Mucosa of descending colon (tissue), 3 donors: ENCODE data around the gene TMEM51. TPM values are rescaled to one million over a fixed set of nuclear protein-coding genes. Genes with fewer than 3 reads are reported as not detected.

ENCODE experiments used
- ATAC-seq: fragments of 200-7000 bp; cut with Tn5 transposase; one replicate; pipeline ENCODE4 v1.9.1; 2020; ENCODE audit warnings: mild to moderate bottlenecking, moderate library complexity
- DNase-seq, 3 donors: peaks; one replicate each; pipeline ENCODE4 v3.0.0-alpha.2; 2020
- H3K36me3 ChIP-seq: fragments of 200-600 bp; one replicate; pipeline ENCODE4 v1.8.0; 2021; ENCODE audit warnings: low read depth, mild to moderate bottlenecking
- H3K4me1 ChIP-seq: fragments of 200-600 bp; one replicate; pipeline ENCODE4 v1.8.0; 2021; ENCODE audit warnings: low read depth, mild to moderate bottlenecking
- H3K4me3 ChIP-seq: fragments of 200-600 bp; one replicate; pipeline ENCODE4 v1.8.0; 2021; ENCODE audit warnings: mild to moderate bottlenecking
- H3K9me3 ChIP-seq: fragments of 200-600 bp; one replicate; pipeline ENCODE4 v1.8.0; 2021; ENCODE audit warnings: mild to moderate bottlenecking
- intact Hi-C, 2 donors: fragments of 100-400 bp; cut with DNase I in 1 of 2; cut with micrococcal nuclease in 1 of 2; formaldehyde crosslinking; loops; one replicate each; pipeline versions ENCODE4 v1.11.0 to v1.11.1; 2022; cut with DNase I, micrococcal nuclease
- total RNA-seq, 3 donors: library from RNA; stranded (reverse); fragmentation: NEBNext Ultra II Directional in 2 of 3; extraction: Animal tissue kit (Norgen Biotek cat#: 25700) in 2 of 3; gene quantifications; one replicate each; pipeline versions ENCODE4 v1.2.1 to v1.2.4, GENCODE V29; 2021 to 2023
- TF ChIP-seq, protein P1 (sequence below): fragments of 200-600 bp; IDR thresholded peaks from one replicate; pipeline ENCODE4 v1.8.0; 2022; ENCODE audit warnings: antibody characterized with exemption, mild to moderate bottlenecking
- donor health status: DM: no; HTN: no; CAD: no; lungs with moderate emphysema.
- donor health status: DM: no; HTN: no; CAD: no.
- donor health status: DM: no; HTN: yes; CAD: no.

Gene TMEM51
- total RNA-seq, 3 donors from 2014 or later = 19.1 to 31.8 (median 26.6) TPM

DNA sequence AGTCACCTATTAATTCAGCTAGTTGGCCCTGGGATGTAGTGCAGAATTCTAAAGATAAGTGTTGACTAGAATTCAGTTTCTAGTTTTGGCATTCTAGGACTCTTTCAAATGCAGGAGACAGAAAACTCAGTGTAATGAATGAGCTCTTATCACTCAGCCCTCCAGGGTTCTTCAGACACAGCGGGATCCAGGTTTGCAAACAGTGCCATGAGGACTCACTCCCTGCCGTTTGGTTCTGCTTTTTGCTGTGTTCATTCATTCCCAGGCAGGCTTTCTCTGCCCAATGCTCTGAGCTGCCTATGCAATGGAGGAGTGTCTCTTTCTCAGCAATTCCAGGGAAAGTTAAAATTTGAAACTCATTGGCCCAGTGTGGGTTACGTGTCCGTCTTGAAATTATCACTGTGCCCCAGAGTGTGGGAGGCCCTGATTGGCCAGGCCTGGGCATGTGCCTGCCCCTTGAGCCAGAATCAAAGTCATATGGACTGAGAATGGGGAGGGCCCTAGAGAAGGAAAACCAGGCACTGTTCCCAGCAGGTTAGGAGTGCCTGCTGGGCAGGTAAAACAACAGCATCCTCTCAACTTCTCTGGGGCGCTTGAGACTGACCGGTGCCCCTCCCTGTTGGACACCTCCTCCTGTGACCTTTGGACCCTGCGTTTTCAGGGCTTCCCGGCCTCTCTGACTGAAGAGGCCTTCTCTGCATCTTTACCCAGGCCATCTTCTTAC is 43.4 kb downstream of the TMEM51 start:
- intact Hi-C loops = no loop called here
- TF ChIP-seq, protein P1, sequence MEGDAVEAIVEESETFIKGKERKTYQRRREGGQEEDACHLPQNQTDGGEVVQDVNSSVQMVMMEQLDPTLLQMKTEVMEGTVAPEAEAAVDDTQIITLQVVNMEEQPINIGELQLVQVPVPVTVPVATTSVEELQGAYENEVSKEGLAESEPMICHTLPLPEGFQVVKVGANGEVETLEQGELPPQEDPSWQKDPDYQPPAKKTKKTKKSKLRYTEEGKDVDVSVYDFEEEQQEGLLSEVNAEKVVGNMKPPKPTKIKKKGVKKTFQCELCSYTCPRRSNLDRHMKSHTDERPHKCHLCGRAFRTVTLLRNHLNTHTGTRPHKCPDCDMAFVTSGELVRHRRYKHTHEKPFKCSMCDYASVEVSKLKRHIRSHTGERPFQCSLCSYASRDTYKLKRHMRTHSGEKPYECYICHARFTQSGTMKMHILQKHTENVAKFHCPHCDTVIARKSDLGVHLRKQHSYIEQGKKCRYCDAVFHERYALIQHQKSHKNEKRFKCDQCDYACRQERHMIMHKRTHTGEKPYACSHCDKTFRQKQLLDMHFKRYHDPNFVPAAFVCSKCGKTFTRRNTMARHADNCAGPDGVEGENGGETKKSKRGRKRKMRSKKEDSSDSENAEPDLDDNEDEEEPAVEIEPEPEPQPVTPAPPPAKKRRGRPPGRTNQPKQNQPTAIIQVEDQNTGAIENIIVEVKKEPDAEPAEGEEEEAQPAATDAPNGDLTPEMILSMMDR = no peak
- no peak overlapping the region for H3K4me3 ChIP-seq
- DNase-seq = peak; percentile 75 to 81 (median 76)
- peak; percentile 80 for ATAC-seq
- H3K4me1 ChIP-seq = peaks cover 40% of the 10 kb centered on the region
- H3K9me3 ChIP-seq = no peaks in the 10 kb centered on the region
- no peaks in the 10 kb centered on the region for H3K36me3 ChIP-seq

GRCh38 chr1:15197591-15198447 is 44.3 kb downstream of the TMEM51 start:
- Histone ChIP-seq H3K36me3 (no peaks in the 10 kb centered on the region), H3K4me3 (no peak overlapping the region), H3K9me3 (no peaks in the 10 kb centered on the region), H3K4me1 (peaks cover 47% of the 10 kb centered on the region)
- intact Hi-C loops = no loop called here
- DNase-seq (peak in 1 of 3 donors; percentile 24), ATAC-seq (peak; percentile 10)
- TF ChIP-seq, protein P1 = no peak

- DNase-seq = peak in 1 of 3 donors; percentile 14
- H3K4me1 ChIP-seq = peaks cover 53% of the 10 kb centered on the region
Observed at GRCh38 chr1:15198684-15199083, 45.1 kb downstream of the TMEM51 start.

GRCh38 chr1:15201221-15201620 is 47.7 kb downstream of the TMEM51 start:
- Histone ChIP-seq H3K9me3 (no peaks in the 10 kb centered on the region), H3K4me1 (peaks cover 52% of the 10 kb centered on the region), H3K36me3 (no peaks in the 10 kb centered on the region), H3K4me3 (no peak overlapping the region)
- DNase-seq = no peak
- TF ChIP-seq, protein P1 = no peak
- ATAC-seq = no peak
- intact Hi-C loops = no loop called here

More at GRCh38 chr1:15198684-15199083, 45.1 kb downstream of the TMEM51 start:
- no peaks in the 10 kb centered on the region for H3K36me3 ChIP-seq
- no peak overlapping the region for H3K4me3 ChIP-seq
- ATAC-seq = no peak
- intact Hi-C loops = no loop called here
- TF ChIP-seq, protein P1 = no peak
- H3K9me3 ChIP-seq = no peaks in the 10 kb centered on the region

- Histone ChIP-seq H3K9me3 (no peaks in the 10 kb centered on the region), H3K4me1 (peaks cover 44% of the 10 kb centered on the region), H3K4me3 (no peak overlapping the region), H3K36me3 (no peaks in the 10 kb centered on the region)
- TF ChIP-seq, protein P1 = no peak
- intact Hi-C loops = no loop called here
- DNase-seq (peak in 2 of 3 donors; percentile 64 to 76), ATAC-seq (peak; percentile 77)
Observed at GRCh38 chr1:15201849-15202551, 48.5 kb downstream of the TMEM51 start.
